Measurements from ENCODE around the gene EMX2.

The EMX2 gene

GRCh38 chr10:117532003-117532385 is 10.6 kb upstream of the EMX2 start:
- DNase-seq (ENCODE audit: low read depth): no peak

GRCh38 chr10:117532451-117533107 is 10.0 kb upstream of the EMX2 start:
- no peak for DNase-seq (ENCODE audit: low read depth)

DNA sequence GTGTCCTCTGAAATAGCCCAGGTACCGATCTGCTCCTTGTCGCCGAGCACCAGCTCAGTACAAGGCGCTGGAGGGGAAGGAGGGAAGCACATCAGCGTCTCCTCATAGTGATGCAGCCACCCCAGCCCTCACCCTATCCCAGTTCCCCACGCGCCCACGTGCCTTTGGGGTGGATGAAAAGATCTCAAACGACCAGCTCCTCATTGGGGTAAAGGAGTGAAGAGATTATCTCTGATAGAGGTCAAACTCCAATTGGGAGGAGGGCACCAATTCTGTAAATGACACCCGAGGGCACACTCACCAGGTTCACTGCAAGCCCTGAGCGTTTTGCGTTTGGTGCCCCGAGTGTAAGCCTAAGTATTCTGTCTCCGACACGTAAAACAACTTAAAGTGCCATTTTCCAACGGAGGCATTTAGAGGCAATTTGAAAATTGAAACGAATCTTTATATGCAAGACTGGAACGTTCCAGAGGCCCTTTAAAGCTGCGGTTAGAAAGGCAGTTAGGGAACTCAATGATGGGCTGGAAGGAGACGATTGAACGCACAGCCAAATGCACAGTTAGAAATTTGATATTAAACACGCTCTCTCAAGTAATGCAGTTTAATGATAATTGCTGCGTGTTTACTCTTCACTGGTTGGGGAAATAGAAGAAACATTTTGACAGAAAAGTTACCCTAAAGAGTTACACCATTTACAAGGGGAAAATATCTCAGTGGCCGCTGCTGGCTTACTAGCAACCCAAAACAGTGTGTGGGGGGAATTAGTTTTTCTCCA is 8.9 kb upstream of the EMX2 start:
- no peak for DNase-seq (ENCODE audit: low read depth)

GRCh38 chr10:117534321-117535297 is 7.9 kb upstream of the EMX2 start:
- no peak for DNase-seq (ENCODE audit: low read depth)

DNA sequence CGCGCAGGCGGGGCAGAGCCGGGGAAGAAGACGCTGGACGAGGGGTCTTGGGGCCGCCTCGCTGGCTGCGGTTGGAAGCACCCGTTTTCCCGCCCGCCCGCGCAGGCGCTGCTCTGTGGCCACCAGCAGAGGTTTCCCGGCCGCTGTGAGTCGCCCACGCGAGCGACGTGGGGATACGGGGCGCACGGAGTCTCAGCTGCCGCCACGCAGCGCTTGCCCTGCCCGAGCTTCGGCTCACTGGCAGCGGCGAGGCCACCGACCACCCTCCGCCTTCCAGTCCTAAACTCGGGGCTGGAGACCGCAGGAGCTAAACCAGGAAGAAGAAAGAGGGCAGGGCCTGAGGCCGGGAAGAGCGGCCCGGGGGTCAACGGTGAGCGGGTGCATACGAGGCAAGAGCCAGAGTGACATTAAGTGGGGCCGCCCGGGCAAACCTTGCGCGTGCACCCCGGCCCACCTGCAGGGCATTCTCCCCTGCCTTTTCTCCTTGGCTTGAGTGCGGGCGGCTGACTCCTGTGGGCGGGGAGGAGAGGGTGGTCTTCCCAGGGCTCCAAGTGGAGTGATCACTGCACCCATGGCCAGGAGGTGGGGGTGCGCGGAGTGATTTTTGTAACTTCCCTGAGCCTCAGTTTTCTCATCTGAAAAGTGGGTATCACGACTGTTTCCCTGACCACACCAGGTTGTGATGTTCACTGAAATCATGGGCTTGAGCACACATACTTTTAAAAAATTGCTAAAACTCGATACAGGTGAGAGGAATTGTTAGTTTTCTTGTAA is 7.1 kb upstream of the EMX2 start:
- DNase-seq (ENCODE audit: low read depth): no peak

DNA sequence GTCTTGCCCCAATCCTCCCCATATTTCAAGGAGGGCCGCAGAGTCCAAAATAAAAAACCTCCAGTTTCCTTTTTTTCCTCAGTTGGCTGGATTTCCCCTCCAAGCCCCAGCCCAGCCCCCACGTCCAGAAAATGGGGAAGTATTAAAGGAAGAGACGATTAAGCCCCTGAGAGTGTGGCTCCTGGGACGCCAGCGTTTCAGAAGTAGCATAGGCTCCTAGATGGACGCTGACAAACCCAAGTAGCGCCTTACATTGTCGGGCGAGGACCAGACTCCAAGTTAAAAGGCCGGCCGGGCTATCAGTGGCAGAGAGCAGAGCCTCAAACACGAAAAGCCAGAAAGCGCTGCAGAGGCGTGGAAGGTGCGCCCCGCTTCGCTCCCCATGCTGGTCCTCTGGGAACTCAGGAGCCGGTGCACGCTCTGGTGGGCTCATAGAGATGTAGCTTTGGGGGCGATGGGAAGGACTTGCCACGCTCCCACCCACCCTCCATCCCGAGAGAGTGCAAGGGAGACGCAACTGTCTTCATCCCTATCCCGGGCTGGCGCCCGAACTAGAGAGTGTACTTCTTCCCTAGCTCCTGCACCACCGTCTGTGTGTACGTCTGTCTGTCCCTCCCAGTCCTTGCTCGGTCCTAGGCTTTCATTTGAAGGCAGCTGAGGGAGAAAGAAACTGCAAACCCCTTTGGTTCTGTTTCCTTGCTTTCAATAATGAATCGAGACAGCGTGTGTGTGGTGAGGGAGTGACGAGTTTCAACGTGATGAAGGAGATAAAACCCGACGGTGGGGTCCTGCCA is 6.3 kb upstream of the EMX2 start:
- no peak for DNase-seq (ENCODE audit: low read depth)

- DNase-seq (ENCODE audit: low read depth): no peak
These were observed 5.6 kb upstream of the EMX2 start for GRCh38 chr10:117536866-117537435.

GRCh38 chr10:117537436-117537903 is 5.1 kb upstream of the EMX2 start:
- peak; percentile 44 for DNase-seq (ENCODE audit: low read depth)

DNA sequence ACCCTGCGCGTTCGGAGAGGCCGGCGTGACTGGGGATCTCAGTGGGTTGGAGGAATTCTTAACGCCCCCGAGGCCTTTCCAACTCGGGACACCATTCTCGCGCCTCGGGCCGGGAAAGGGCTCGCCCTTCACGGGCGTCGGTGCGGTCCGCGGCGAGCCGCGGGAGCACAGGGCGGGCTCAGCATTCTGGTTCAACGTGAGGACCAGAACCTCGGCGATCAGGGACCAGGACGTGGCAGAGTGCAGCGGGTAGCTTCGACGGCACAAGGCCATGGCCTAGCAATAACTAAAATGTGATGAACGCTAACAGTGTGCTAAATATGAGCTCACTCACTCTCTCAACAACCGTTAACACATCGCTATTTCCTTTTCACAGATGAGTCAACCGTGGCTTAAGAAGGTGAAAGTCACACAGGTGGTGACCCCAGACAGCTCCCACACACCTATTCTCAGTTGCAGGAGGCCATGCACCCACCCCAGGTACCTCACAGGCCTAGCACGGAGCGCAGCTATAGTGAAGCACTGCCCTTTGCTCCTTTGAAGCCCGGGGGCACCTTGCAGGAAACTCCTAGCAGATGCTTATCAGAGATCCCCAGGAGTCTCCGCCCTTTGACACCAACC is 4.5 kb upstream of the EMX2 start:
- peak; percentile 80 for DNase-seq (ENCODE audit: low read depth)

- no peak for DNase-seq (ENCODE audit: low read depth)
These were observed 3.2 kb upstream of the EMX2 start for GRCh38 chr10:117539361-117539773.

GRCh38 chr10:117539903-117540639 is 2.5 kb upstream of the EMX2 start:
- DNase-seq (ENCODE audit: low read depth): no peak

DNA sequence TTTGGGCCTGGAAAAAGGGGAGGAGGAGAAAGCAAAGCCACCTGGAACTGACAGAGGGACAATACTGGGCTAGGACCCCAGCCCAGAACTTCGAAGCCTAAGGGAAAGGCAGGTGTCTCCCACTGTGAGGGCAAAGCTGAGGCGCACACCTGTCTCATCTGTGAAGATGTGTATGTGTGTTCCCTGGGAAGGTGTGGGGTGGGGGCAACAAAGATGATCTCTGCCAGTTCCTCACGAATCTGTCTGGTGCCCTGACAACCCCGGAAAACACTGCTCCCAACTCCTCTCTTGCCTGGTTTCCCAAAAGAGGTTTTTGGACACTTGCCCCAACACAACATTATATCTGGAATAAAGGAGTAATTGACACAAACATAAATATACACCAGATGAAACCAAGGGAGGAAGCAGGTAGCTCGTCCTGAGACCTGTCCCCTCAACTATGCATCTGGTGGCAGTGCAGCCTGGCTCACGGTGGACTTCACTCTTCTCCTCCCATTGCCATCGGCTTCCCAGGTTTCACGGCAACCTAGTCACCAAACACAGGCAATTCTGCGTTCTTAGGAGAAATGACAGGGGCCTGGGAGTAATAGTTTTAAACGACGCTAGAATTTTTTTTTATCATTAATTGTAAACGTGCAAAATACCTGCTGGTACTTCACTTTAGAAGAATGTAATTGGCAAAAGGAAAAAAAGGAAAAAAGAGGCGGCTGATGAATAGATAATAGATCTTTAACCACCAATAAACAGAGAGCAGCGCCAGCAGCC is 1.7 kb upstream of the EMX2 start:
- DNase-seq (ENCODE audit: low read depth): no peak

- peak; percentile 95 for DNase-seq (ENCODE audit: low read depth)
These were observed 1.1 kb upstream of the EMX2 start for GRCh38 chr10:117541405-117541908.

DNA sequence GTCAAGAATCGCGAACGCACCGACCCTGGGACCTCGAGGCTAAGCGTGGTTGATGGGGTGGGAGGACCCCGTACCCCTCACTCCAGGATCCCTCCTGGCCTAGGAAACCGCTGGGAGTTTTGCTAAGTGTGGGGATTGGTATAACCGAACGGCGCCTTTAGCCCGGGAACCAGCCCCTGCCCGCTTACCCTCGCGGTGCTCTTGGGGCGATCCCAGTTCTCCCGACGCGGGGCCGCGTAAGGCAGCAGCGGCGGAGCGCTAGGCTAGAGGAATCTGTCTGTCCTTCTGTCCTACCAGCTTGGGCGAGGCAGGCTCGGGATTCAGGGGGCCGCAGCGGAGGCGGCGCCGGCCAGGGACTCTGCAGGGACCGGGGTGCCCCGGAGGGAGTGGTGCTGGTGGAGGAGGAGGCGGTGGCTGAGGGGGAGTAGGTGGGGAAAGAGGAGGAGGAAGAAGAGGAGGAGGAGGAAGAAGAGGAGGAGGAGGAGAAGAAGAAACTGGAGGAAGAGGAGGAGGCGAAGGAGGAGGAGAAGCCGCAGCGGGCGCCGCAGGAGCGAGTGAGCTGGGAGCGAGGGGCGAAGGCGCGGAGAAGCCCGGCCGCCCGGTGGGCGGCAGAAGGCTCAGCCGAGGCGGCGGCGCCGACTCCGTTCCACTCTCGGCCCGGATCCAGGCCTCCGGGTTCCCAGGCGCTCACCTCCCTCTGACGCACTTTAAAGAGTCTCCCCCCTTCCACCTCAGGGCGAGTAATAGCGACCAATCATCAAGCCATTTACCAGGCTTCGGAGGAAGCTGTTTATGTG is 439 bp upstream of the EMX2 start:
- peak; percentile 98 for DNase-seq (ENCODE audit: low read depth)

DNA sequence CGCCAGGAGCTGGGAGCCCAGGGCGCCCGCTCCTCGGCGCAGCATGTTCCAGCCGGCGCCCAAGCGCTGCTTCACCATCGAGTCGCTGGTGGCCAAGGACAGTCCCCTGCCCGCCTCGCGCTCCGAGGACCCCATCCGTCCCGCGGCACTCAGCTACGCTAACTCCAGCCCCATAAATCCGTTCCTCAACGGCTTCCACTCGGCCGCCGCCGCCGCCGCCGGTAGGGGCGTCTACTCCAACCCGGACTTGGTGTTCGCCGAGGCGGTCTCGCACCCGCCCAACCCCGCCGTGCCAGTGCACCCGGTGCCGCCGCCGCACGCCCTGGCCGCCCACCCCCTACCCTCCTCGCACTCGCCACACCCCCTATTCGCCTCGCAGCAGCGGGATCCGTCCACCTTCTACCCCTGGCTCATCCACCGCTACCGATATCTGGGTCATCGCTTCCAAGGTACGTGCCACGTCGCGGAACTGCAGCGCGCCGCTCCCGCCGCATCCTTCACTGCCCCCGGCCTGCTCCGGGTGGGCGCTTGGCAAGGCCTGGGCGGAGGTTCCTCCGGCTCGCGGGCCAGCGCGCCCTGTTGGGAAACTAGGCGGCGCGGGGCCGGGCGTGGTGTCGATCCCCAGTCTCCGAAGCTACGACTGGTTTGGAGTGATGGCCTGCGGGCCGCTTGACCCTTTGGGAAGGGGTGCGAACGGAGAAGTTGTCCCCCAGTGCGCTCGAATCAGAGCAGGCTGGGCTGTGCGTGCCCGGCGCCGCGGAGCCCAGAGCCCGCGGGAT is 868 bp downstream of the EMX2 start:
- DNase-seq (ENCODE audit: low read depth): peak; percentile 57

- DNase-seq (ENCODE audit: low read depth): peak; percentile 28
These were observed 1.6 kb downstream of the EMX2 start for GRCh38 chr10:117544004-117544701.
